A549 (cell line): ENCODE results near the gene MRAS.

Source experiments
- CTCF ChIP-seq: fragments of >200 bp; sonication (Bioruptor Twin); formaldehyde crosslinking; IDR thresholded peaks from 3 replicates; pipeline ENCODE4 v1.5.1; 2016
- FOSB ChIP-seq: fragments of 250-450 bp; sonication (Bioruptor Pico); IDR thresholded peaks from 2 replicates; pipeline ENCODE4 v1.5.0; 2020; ENCODE audit warnings: mild to moderate bottlenecking, moderate library complexity
- HMGXB4 ChIP-seq: fragments of 250-450 bp; sonication (Bioruptor Pico); IDR thresholded peaks from 2 replicates; pipeline ENCODE4 v1.5.0; 2021; ENCODE audit warnings: mild to moderate bottlenecking, moderate library complexity, borderline replicate concordance
- JUN ChIP-seq, 2 experiments: fragments of >200 bp; sonication (Bioruptor Twin); formaldehyde crosslinking; IDR thresholded peaks; 2 replicates in 1 of 2; 3 replicates in 1 of 2; pipeline ENCODE4 v1.6.1; 2016 to 2017
- NFE2L2 ChIP-seq: fragments of 150-350 bp; conservative IDR thresholded peaks from 2 replicates; pipeline ENCODE4 v1.6.1; 2014; ENCODE audit warnings: low read length
- POLR2A ChIP-seq: IDR thresholded peaks from 2 replicates; pipeline ENCODE4 v1.6.1; 2012; ENCODE audit warnings: mild to moderate bottlenecking, low read length
- REST ChIP-seq: fragments of 200-600 bp; sonication (generic); IDR thresholded peaks from 2 replicates; pipeline ENCODE4 v1.6.1; 2016; ENCODE audit warnings: antibody characterized with exemption, mild to moderate bottlenecking, moderate library complexity

GRCh38 chr3:138384976-138385375, 36.6 kb downstream of the MRAS start:
- TF ChIP-seq CTCF = no peak
- no peak for TF ChIP-seq HMGXB4 (CRISPR knock-in tag)
- no peak for TF ChIP-seq JUN (IDR thresholded peaks at IDR 0.05)
- TF ChIP-seq POLR2A = no peak
- no peak for TF ChIP-seq NFE2L2
- TF ChIP-seq REST = no peak
- TF ChIP-seq FOSB (CRISPR knock-in tag) = no peak
